ENCODE results near the gene TEX52.
"Not testable (repeated sequence)": the region's sequence is repeated elsewhere in the genome, so short reads cannot be mapped to it uniquely, and the experiment has no call there.

The TEX52 gene

GRCh38 chr12:2857021-2857431, at the start of gene TEX52:
Gene TEX52, minus strand, starts transcription at chr12:2857039. Its CDS starts 13 bp downstream, at chr12:2857026.
- no peak for DNase-seq

- DNase-seq = no peak
Measured at GRCh38 chr12:2904260-2904659, 47.4 kb upstream of the TEX52 start.

DNA sequence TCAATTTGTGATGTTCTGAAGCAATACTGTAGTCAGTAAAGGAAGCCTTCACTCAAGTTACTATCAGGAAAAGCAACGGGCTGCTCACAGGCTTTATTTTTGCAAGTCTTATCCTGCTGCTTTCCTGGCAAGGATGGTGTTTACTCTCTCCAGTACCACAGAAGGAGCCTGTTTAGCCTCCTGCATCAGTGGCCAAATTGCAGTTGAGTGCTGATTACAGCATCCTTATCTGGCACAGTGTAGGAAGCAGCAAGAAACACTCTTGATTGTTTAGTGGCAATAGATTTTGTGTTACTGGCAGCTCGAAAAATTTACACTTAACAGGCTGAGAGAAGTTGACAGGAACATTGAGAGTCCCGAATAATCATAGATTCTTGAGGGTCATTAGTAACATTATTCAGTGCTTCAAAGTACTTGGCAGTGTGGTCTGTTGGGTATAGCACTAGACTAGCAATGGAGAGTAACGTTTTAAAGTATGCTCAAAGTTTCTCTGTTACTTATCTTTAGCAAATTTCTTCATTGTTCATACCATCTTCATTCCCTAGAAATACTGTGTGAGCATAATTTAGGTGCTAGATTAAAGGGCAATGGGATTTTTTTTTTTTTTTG, 45.5 kb upstream of the TEX52 start:
- DNase-seq = no peak

DNA sequence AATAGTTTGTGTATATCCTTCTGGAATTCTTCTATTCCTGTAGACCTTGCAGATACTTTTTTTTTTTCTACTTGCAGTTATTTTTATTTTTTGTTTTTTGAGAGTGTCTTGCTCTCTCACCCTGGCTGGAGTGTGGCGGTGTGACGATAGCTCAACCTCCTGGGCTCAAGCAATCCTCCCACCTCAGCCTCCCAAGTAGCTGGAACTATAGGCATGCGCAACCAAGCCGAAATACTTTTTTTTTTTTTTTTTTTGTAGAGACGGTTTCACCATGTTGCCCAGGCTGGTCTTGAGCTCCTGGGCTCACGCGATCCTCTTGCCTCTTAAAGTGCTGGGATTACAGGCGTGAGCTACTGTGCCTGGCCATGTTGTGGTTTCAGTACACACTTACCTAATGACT, 43.8 kb upstream of the TEX52 start:
- DNase-seq = no peak

DNA sequence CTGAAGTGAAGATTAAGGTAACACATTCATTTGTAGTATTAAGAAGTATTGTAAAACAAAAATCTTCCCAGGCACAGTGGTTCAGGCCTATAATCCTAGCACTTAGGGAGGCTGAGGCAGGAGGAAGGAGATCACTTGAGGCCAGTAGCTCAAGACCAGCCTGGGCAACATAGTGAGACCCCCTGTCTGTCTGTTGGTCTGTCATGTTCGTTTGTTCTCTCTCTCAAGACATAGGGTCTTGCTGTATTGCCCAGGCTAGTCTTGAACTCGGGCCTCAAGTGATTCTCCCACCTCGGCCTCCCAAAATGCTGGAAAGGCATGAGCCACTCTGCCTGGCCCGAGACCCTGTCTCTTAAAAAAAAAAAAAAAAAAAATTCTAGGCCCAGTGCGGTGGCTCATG, 40.6 kb upstream of the TEX52 start:
- DNase-seq = no peak

- no peak for DNase-seq
Measured at GRCh38 chr12:2895511-2895910, 38.7 kb upstream of the TEX52 start.

- DNase-seq = no peak
Measured at GRCh38 chr12:2895051-2895451, 38.2 kb upstream of the TEX52 start.

- no peak for DNase-seq
Measured at GRCh38 chr12:2893007-2893406, 36.2 kb upstream of the TEX52 start.

DNA sequence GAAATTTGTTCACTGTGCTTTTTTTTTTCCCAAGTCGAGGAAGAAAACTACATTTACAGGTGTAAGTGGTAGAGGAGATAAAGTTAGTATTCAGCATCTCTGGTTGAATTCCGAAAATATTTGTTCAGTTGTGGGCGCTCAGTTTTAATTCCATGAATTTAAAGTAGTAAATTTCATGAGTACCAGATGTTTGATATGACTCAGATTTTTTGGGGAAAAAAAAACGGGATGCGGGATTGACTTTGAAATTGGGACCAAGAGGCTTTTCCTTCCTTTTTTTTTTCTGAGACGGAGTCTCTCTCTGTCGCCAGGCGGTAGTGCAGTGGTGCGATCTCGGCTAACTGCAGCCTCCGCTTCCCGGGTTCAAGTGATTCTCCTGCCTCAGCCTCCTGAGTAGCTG, 35.4 kb upstream of the TEX52 start:
- DNase-seq = no peak

- DNase-seq = no peak
Measured at GRCh38 chr12:2891240-2892053, 34.6 kb upstream of the TEX52 start.

DNA sequence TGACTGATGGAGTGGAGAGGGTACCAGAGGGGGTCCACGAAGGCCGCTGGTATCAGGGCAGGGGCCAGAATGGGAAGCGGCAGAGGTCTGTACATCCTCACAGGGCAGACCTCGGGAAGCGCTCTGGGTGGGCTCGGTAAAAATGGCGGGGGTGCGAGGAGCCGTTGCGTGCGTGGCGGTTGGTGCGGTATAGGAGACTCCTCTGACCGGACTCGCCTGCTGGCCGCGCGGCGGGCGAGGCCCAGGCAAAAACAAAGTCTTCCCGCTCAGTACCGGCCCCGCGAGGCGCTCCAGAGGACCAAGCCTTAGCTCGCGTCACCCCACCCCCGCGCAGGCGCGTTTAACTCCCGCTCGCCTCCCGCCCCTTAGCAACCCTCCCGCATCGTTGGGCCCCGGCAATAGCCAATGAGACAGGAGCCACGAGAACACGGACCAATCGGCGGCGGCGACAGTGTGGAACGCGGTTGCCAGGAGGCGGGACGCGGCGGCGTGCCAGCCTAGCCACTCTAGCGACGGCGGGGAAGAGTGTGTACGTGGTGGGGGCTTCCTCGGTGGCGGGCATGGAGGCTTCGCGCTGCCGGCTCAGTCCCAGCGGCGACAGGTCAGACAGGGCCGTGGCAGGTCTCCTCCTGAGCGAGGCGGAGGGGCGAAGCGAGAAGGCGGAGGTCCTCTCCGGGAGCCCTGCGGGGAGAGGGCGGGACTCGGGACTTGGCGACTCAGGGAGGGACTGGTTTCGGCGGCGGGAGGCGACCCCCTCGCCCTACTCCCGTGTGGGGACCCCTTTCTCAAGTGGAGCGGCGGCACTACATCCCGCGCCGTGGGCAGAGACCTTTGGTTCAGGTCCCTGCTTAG, 33.8 kb upstream of the TEX52 start, which contains the start of gene TULP3:
Gene TULP3, plus strand, starts transcription at position 504 of the 852 bp plus-strand sequence. Its CDS starts 57 bp downstream, at position 561.
- peak; percentile 99 for DNase-seq

- no peak for DNase-seq
Measured at GRCh38 chr12:2890001-2890387, 33.2 kb upstream of the TEX52 start.

DNA sequence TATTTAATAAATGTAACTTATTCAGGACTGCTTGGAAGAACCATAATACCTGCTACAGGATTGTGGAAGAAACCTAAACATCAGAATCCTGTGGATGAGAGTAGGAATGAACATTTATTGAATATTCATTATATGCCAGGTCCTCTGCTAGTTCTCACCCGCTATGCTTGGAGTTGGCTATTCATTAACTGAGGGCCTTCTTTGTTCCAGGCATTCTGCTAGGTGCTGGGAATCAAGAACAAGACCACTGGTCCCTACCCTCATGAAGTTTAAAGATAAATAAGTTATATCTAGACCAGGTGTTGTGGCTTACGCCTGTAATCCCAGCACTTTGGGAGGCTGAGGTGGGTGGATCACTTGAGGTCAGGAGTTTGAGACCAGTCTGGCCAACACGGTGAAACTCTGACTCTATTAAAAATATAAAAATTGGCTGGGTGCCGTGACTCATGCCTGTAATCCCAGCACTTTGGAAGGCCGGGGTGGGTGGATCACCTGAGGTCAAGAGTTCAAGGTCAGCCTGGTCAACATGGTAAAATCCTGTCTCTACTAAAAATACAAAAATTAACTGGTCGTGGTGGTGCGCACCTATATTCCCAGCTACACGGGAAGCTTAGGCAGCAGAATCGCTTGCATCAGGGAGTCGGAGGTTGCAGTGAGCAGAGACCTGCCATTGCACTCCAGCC, 30.1 kb upstream of the TEX52 start:
- DNase-seq = no peak

GRCh38 chr12:2884810-2885209, 28.0 kb upstream of the TEX52 start:
- no peak for DNase-seq

GRCh38 chr12:2879853-2880252, 23.0 kb upstream of the TEX52 start:
- DNase-seq = no peak

DNA sequence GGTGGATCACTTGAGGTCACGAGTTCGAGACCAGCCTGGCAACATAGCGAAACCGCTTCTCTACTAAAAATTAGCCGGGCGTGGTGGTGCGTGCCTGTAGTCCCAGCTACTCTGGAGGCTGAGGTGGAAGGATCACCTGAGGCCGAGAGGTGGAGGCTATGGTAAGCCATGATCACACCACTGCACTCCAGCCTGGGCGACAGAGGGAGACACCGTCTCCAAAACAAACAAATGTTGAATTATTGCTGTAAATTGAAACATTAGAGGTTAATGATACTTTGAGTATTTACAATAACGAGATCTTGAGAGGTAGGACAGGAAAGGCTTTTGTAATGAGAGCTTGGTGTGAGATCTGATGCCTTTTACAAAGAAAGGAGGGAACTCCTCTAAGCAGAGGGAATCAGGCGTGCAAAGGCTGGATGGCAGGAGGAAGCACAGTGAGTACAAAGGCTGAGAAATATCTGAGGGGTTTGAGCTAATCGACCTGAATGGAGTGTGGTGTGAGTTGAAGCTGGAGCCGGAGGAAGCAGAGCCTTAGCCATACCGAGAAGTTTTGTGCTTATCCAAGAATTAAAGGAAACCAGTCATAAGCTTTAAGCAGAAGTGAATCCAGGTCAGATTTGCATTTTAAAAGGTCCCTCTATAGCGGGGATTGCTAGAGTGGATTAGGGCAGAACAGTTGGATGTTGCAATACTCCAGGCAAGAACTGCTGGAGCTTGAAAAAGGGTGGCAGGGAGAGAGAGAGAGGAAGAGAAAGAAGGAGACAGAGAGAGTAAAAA, 21.3 kb upstream of the TEX52 start:
- peak; percentile 15 for DNase-seq

GRCh38 chr12:2877047-2877952, 20.5 kb upstream of the TEX52 start, which contains the start of the genes FOXM1 and RHNO1:
Gene FOXM1, minus strand, starts transcription at chr12:2877174. Its CDS starts 2,696 bp downstream, at chr12:2874478.
Gene RHNO1, plus strand, starts transcription at chr12:2877223. Its CDS starts 8,144 bp downstream, at chr12:2885367.
- DNase-seq = peak; percentile 90

- DNase-seq = peak; percentile 7
Measured at GRCh38 chr12:2876431-2877046, 19.7 kb upstream of the TEX52 start.

DNA sequence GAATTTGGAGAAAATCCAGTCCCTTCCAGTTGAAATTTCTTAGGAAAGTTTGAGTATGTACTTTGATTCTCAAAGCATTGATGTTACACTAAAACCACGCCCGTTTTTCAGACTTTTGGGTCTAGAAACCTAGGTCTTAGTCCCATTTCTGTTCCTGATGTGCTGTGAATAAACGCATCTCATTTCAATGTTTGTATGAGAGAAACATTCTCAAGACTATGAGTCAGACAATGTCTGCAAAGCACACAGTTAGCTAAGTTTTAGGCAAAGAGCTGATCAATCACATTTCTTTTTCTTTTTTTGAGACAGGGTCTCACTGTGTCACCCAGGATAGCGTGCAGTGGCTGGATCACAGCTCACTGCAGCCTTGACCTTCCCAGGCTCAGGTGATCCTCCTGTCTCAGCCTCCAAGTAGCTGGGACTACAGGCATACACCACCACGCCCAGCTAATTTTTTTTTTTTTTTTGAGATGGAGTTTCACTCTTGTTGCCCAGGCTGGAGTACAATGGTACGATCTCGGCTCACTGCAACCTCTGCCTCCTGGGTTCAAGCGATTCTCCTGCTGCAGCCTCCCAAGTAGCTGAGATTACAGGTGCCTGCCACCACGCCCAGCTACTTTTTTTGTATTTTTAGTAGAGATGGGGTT, 12.3 kb upstream of the TEX52 start:
- not testable (repeated sequence) for DNase-seq

DNA sequence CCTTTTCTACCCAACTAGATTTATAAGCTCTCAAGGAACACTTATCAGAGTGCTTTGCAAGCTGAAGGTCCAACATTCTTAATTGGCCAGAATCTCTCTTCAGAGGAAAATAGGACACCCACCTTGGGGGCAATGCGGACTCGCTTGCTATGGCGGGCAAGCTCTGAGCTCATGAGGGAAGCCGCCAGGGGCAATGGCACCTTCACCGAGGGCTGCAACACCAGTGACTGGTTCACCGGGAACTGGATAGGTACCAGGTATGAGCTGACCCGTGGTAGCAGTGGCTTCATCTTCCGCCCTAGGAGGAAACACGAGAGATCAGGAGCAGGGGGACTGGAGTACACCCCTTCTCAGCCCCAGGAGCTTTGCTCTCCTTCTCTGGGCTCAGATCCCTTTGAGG, 7.4 kb upstream of the TEX52 start:
- no peak for DNase-seq

Measured in CD4-positive, alpha-beta T cell treated with Interleukin-17A for 1 hour (primary cell).